Activated T-cell treated with anti-CD3 and anti-CD28 coated beads for 1 hour (primary cell): ENCODE measurements around the gene CAMTA1.
"Not testable (repeated sequence)": the region's sequence is repeated elsewhere in the genome, so short reads cannot be mapped to it uniquely, and the experiment has no call there.

Experiments used
- DNase-seq: peaks from one replicate; pipeline ENCODE4 v3.0.0-alpha.2; 2020; ENCODE audit warnings: low read depth

The CAMTA1 gene

DNA sequence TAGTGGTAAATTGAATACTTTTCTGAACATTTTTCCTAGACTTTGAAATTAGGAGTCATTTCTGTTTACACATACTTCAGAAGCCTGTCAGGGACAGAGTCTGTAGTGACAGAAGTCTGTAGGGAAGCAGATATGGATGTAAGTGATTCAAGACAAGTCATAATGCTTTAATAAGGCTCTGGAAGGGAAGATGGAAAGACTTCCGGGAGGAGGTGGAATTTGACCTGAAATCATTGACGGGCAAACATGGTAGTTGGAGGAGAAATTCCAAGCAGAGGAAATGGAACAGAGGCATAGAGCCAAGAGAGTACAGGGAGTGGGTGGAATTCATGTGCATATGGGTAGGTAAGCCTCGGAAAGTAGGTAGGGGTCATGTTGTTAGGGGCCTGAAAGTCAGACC is 22.5 kb downstream of the CAMTA1 start:
- no peak for DNase-seq

DNA sequence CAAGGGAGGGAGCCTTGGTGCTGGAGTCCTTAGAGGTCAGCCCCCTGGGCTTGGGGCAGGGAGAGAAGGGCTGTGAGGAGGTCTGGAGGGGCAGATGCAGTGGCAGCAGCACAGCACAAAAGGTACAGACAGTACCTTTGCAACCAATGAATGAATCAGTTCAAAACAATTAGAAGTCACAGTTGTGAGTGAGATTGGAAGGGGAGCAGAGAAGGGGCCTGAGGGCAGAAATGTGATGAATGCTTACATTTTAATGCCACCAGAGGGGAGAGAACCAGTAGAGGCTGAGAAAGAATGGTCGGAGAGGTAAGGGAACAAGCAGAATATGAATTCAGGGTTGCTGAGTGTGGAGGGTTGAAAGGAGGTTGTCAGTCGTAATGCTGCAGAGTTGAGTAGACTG is 24.2 kb downstream of the CAMTA1 start:
- DNase-seq = no peak

DNA sequence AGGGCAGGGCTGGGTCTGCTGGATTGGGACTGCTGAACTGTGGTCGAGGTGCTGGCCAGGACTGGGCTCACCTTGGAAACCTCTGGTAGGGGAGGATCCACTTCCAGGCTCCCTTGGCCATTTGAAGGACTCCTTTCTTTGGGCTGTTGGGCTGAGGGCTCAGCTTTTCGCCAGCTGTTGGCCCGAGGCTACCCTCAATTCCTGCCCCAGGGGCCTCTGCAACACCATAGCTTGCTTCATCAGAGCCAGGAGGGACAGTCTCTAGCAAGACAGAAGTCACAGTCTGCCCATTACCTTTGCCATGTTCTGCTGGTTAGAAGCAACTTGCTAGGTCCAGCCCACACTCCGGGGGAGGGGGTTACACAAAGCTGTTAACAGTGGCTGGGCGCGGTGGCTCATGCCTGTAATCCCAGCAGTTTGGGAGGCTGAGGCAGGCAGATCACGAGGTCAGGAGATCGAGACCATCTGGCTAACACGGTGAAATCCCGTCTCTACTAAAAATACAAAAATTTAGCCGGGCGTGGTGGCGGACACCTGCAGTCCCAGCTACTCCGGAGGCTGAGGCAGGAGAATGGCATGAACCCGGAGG is 25.0 kb downstream of the CAMTA1 start:
- DNase-seq = not testable (repeated sequence)

DNA sequence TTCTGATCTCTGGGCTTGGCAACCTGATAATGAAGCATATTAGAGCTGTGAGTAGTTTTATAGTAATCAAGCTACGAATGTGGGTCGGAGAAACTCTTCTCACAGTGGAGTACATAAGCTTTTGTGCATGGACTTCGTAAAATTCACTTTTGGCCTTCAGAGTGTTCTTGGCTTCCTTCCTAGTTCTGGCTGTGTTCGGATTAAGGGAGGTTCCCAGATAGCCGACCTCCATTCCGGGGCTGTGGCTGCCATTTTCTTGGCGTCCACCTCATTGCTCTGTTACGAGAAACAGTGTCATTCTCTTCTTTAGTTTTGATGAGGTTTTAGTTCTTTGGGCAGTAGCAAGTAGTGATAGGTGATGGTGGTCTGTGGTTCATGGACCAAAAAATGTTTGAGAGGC is 26.3 kb downstream of the CAMTA1 start:
- DNase-seq = no peak

DNA sequence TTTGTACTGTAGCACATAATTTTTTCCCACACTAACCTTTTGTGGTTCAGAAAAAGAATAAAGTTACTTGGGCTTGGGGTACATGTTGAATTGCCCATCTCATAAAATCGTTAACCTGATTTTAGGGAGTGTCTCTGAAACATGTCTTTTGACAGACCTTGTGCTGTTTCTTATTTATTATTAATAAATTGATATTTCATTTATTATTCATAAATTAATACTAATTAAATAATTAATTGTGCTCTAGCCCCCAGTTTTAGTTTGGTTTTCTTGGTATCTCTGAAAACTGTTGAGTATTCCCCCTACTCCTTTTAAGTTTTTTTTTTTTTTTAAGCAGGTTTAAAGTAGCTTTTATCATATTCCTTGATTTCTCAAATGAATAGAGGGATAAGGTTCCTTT is 27.9 kb downstream of the CAMTA1 start:
- DNase-seq = no peak

DNA sequence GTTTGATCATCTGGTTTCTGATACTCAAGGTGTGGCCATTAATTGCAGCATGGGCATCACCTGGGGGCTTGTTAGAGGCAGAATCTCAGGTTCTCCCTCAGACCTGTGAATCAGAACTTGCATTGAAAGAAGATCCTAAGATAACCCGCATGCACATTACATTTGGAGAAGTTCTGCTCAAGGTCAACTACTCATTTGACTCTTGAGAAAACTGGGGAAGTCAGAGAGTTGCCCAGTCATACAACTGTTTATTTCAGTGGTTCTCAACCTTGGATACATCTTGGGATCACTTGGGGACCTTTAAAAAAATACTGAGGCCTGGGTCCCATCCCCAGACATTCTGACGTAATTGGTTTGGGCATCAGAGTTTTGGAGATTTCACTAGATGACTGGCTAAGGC is 30.5 kb downstream of the CAMTA1 start:
- DNase-seq = no peak

DNA sequence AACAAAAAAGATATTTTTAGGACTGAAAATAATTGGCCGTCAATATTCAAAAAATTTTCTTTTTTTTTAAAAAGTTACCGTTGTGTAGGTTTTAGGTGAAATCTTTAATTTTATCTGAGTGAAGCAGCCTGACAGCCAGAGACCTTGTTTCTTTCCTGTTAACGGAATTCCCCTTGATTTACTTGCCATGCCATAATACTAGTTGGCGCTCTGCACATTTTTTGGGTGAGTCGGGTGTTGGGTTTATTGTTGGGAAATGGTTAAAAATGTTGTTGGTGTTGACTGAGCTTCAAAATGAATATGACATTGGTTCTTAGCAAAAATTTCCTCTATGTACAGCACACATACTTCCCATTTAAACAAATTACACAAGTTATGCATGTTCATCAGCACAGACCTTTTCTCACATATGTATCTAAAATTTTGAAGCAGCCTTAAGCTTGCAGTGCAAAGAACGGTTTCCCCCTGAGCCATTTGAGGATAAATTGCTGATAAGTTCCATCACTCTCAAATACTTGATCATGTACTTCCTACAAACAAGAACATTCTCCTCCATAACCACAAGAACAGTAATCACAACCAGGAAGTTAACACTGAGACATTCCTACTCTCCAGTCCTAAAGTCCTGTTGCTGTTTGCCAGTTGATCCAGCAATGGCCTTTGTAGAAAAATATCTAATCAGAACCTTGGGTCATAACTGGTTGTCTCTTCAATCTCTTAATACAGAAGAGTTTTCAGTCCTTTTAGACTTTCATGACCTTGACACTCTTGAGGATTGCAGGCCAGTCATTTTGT is 34.2 kb downstream of the CAMTA1 start:
- no peak for DNase-seq

DNA sequence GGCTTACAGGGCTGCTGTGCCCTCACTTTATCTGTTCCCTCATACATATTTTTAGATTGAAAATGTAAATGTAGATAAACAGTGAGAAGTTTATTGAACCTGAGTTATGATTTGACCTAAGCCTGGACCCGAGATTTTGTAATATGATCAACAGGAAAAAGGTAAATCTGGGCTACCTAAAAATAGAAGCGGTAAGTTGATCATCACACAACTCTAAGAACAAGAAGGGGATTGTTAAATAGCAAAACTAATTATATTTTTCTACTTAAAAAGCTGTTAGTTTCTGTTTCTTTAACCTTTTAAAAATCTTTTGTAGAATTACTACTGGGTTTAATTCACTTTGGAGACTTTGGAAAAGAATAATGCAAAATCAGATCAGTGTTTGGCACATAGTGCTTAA is 35.6 kb downstream of the CAMTA1 start:
- no peak for DNase-seq

DNA sequence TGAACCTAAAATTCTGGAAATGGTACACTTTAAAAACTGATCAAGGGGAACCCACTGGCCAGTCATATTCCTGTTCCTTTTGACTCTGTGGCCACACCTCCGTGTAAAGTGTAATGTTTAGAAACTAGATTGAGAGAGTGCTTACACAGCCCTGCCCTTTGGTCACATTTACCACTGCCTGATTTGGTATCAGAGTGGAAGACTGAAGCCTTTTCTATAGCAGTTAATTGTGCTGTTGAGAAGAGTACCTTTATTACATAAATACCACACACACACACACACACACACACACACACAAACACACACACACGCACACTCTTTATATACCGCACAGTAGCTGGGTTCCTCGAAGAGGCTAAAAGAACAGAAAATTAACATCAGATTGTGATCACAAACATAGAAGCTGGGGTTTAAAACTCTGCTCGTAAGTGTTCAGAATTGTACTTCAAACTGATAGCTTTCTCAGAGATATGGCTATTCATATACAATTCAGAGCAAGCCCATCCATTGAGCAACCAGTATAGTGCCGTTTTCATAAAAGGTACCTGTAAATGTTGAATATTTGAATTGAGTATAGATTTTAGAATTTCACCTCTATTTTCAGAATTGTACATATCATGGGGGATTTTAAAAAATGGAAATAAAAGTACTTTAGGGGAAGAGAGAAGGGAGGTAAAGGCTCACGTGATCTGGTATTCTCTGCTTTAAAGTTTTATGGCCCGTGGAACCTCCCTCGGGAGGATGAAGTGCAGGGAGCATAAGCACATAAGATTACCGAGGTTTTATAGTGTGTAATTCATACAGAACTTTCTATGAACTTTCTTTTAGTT is 37.5 kb downstream of the CAMTA1 start:
- no peak for DNase-seq

DNA sequence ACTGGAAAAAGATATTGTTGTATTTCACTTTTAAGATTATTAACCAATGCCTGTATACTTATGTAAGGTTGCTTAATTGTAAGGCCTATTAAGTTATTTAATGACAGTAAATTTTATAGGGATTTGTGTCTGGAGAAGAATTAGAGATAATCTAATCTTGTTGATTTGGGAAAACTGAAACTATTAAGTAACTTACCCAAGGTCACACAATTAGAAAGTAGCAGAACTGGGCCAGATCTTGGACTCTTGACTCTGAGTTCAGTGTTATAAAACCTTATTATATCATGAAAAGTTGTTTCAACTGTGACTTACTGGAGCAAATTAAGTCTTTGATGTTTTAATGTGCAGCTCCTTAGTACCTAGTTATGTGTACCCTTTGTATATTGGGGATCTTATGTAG is 38.5 kb downstream of the CAMTA1 start:
- no peak for DNase-seq

DNA sequence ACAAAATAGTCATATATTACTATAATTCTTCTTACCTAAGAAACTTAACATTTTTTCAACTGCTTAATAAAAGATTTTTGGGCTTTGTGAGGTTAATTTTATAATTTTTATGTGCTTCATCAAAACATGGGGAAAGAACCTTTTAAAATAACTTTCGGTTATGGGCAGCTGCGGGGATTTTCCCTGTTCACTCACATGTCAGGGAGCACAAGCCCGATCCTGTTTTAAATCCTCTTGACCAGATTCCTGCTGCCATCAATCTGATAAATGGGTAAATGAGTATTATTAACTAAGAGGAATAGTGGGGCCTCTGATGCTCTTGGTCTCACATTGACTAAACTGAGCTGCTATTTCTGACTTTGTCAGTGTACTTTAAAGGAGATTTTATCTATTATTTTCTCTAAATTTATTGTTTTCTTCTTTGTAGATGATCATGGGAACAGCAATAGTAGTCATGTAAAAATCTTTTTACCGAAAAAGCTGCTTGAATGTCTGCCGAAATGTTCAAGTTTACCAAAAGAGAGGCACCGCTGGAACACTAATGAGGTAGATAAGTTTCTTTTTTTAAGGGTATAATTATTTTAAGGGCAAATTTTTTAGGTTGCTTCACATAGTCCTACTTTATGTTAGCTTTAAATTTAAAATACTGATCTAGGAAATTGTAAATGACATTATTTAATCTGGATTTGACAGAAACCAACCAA is 39.6 kb downstream of the CAMTA1 start:
- DNase-seq = no peak

DNA sequence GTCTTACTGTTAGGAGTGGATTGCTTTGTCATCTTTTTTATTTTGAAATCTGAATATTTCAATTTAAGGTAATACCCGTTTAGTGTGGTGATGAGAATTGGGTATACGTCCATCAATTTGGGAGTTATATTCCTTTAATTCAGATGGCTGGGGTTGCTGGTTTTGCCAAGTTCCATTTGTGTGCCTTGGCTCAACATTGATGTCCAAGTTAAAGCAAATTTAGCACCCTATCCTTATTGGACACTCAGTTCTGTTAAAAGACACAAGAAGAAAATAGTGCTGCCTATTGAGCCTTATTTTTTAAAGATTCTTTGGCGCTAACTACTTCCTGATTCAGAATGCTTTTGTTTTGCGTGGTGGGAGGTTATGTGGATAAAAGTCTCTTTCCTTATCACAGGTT is 40.6 kb downstream of the CAMTA1 start:
- no peak for DNase-seq

DNA sequence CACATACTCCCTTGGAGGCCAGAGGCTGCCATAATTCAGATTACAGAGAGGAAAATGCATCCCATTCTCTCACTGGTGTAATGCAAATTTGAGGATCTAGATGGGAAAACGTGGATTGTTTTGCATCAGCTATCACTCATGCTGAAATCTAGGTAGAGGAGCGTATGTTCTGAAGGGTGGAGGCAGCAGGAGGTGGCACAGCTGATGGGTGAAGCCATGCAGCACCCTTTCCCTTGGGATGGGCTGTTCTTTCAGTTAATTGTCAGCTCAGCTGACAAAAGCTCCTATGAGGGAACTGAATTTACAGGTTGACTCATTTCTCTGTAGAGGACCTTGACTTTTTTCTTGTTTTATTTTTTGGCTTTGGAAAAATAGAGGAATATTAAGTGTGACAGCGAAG is 41.8 kb downstream of the CAMTA1 start:
- no peak for DNase-seq

DNA sequence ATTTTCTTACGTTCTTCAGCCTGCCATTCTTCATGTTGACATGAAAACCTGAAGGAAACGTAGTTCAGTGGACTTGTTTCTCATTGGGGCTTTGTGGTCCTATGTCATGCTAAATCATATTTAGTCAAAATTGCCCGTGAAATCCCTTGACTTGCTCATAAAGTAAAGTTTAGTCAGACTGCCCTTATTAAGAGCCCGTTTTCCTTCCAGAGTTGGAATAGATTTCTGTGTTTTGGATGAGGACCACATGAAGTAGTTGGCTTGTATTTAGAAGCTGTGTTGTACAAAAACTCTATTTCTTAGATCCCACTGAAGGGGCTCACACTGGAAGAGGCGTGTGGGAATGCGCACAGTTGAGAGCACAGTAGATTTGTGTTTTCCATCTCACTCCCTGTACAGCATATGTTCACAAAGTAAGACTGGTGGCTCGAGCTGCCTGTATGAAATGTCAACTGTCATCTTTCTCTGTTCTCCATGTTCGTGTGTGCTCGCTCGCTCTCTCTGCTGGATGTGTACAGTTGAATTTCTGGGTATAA is 42.4 kb downstream of the CAMTA1 start:
- DNase-seq = no peak

DNA sequence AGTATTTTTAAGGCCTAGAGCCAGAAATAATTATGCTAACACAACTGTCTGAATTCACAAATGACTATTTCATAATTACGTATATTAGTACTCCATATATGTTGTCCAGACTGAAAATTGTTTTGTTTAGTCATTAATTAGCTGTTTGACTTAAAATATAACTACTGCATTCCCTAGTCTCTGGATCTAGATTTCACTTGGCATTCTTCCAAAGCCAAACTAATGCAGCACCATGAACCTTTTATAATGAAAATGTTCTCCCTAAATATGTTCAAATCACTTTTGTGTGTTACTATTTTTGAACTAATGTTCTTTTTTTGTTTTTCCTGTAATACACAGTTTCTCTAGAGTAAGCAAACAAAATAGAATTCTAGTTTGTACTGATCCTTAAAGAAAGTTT is 46.1 kb downstream of the CAMTA1 start:
- DNase-seq = no peak

DNA sequence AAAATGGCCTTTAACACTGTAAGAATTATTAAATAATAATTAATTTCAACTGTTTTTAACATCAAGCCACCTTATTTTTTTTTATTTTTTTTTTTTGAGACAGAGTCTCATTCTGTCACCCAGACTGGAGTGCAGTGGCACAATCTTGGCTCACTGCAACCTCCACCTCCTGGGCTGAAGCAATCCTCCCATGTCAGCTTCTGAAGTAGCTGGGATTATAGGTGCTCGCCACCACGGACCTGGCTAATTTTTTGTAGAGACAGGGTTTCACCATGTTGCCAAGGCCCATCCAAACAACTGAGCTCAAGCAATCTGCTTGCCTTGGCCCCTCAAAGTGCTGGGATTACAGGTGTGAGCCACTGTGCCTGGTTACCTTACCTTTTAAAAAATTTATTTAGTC is 46.8 kb downstream of the CAMTA1 start:
- DNase-seq = not testable (repeated sequence)

DNA sequence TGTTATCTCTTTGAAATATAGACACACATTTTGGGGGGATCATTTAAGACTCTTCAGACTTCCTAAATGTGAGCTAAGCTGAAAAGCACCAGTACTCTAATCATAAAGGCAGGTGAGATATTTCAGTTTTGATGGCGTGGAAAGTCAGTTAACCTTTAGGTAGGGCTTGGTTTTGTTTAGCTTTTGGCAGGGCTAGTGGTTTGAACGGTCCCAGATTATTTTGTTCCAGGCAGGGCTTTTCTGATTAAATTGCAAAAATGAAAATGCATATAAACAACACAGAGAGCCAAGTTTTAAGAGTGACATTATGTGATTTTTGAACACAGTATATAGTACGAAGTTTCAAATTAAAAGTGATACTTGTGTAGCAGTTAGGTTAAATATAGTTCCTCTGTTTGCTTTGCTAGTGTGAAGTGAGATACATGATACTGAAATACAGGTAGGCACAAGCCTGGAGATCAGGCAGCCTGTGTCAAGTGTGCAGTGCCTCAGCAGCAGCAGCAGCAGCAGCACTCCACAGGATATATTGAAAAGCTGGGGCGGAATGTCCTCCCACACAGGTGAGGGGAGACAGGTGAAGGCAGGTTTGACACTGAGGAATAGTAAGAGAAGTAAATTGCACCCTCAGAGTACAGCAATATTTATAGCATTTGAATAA is 47.4 kb downstream of the CAMTA1 start:
- DNase-seq = no peak

DNA sequence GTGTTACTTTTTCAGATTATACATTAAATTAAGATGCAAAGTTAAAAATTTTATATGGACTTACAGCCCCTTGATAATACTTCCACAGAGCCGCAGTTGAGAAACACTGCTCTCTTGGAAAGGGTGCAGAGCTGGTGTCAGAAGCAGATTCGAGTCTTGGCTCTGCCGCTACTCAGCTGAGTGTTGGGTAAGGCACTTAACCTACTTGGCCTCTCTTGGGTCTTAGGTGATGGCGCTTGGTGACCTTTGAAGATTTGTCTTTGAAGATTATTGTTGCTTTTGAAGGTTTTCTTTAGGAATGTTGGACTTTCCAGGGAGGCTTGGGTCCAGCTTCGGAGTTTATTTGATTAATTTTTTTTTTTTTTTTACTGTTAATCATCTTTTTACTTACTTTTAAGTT is 48.5 kb downstream of the CAMTA1 start:
- no peak for DNase-seq

DNA sequence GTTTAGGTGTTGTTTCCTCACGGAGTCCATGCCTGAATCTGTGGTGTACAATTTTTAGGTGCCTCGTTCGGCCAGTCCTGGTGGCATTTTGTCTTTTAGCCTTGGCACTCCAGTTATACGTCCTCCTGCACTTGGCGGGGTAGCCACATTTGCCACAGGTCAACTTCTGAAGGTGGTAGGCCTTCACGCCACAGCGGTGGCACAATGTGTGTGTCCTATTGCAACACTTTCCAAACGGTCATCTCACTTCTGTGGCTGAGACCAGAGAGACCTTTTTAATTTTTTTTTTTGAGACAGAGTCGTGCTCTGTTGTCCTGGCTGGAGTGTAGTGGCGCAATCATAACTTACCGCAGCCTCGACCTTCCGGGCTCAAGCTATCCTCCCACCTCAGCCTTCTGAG is 49.1 kb downstream of the CAMTA1 start:
- no peak for DNase-seq

DNA sequence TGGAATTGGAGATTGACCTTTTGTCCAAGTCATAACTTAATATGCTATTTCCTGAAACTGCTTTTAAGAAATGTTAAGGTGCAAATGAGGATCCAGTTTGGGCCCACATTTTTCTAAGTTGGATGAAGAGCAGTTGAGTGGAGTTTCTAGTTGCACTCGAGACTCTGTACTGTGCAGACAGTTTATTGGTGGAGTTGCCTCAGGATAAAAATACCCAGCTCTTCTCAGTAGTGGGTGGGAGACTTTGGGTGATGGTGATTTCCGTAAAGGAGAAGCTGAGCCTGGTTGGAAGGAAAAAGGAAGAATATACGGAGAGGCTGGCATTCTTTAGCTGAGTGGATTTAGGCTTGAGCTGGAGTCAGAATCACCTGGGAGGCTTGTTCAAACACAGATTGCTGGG is 49.9 kb downstream of the CAMTA1 start:
- DNase-seq = no peak

DNA sequence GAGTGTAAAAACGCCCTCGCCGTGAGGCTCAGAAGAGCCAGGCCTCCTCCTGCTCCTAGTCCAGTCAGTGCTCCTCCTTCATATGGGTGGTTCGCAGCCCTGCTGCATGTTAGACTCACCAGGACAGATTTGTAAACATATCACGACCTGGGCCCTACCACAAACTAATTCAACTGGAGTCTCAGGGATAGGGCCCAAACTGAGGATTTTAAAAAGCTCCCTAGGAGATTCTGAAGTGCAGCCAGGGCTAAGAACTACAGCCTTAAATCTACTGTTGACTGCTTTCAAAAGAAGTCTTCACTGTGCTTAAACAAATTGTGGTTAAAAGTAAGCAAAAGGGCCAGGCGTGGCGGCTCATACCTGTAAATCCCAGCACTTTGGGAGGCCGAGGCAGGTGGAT is 57.0 kb downstream of the CAMTA1 start:
- no peak for DNase-seq

DNA sequence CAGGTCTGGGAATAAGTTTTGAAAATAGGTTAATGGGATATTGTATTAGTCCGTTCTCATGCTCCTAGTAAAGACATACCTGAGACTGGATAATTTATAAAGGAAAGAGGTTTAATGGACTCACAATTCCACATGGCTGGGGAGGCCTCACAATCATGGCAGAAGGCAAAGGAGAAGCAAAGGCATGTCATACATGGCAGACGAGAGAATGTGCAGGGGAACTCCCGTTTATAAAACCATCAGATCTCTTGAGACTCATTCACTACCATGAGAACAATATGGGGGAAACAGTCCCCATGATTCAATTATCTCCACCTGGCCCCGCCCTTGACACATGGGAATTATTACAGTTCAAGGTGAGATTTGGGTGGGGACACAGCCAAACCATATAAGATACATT is 60.5 kb downstream of the CAMTA1 start:
- DNase-seq = not testable (repeated sequence)
